ENCODE measurements around the gene GPALPP1.

- no peak for TF ChIP-seq CTCF (IDR thresholded peaks at IDR 0.05)
- TF ChIP-seq POLR2A (IDR thresholded peaks at IDR 0.05): no peak
These were observed 33.9 kb upstream of the GPALPP1 start for GRCh38 chr13:44955406-44955805.

All from breast epithelium (tissue), 3 donors.